Astrocyte (in vitro differentiated cells and primary cell): ENCODE results near the gene DAZL. TPM values are rescaled to one million over a fixed set of nuclear protein-coding genes. Genes with fewer than 3 reads are reported as not detected.

Experiments used
- DNase-seq: peaks from one replicate; pipeline ENCODE4 v3.0.0-alpha.2; 2010; ENCODE audit warnings: low read depth
- FAIRE-seq: peaks from 2 replicates; lab custom pipeline; 2011; peaks lifted over from hg19 to GRCh38; lab: Jason Lieb, UNC
- H2AFZ ChIP-seq: 2 replicates; pipeline ENCODE4 v1.6.0; 2012; ENCODE audit warnings: low read depth, low read length, inconsistent platforms
- H3K27ac ChIP-seq: 2 replicates; pipeline ENCODE4 v1.5.1; 2011; ENCODE audit warnings: low read depth, low read length, inconsistent platforms
- H3K27me3 ChIP-seq: 2 replicates; pipeline ENCODE4 v1.6.0; 2011; ENCODE audit warnings: low read length, inconsistent platforms; ENCODE audit not compliant: insufficient read depth
- H3K36me3 ChIP-seq: 2 replicates; pipeline ENCODE4 v1.5.1; 2011; ENCODE audit warnings: low read length, inconsistent platforms; ENCODE audit not compliant: insufficient read depth
- H3K4me1 ChIP-seq: 2 replicates; pipeline ENCODE4 v1.5.1; 2011; ENCODE audit warnings: low read length, inconsistent platforms; ENCODE audit not compliant: insufficient read depth
- H3K4me2 ChIP-seq: 2 replicates; pipeline ENCODE4 v1.6.0; 2012; ENCODE audit warnings: low read length, inconsistent platforms
- H3K4me3 ChIP-seq: 2 replicates; pipeline ENCODE4 v1.5.1; 2011; ENCODE audit warnings: low read depth, mild to moderate bottlenecking, low read length, inconsistent platforms; ENCODE audit not compliant: insufficient read depth
- H3K79me2 ChIP-seq: 2 replicates; pipeline ENCODE4 v1.6.0; 2012; ENCODE audit warnings: mild to moderate bottlenecking, low read length, inconsistent platforms; ENCODE audit not compliant: insufficient read depth
- H3K9ac ChIP-seq: 2 replicates; pipeline ENCODE4 v1.6.0; 2012; ENCODE audit warnings: mild to moderate bottlenecking, low read length, inconsistent platforms
- H3K9me3 ChIP-seq: 2 replicates; pipeline ENCODE4 v1.5.1; 2012; ENCODE audit warnings: low read depth, mild to moderate bottlenecking, low read length, inconsistent platforms; ENCODE audit not compliant: insufficient read depth
- H4K20me1 ChIP-seq: 2 replicates; pipeline ENCODE4 v1.6.0; 2012; ENCODE audit warnings: low read length, inconsistent platforms; ENCODE audit not compliant: insufficient read depth
- H3K27ac Mint-ChIP-seq: one replicate; pipeline ENCODE4 v1.8.0; 2021; ENCODE audit warnings: mild to moderate bottlenecking, mixed read lengths; ENCODE audit not compliant: unreplicated experiment
- H3K27me3 Mint-ChIP-seq: one replicate; pipeline ENCODE4 v1.8.0; 2021; ENCODE audit warnings: low read depth, mixed read lengths; ENCODE audit not compliant: unreplicated experiment
- H3K36me3 Mint-ChIP-seq: one replicate; pipeline ENCODE4 v1.8.0; 2021; ENCODE audit warnings: low read depth, mixed read lengths; ENCODE audit not compliant: unreplicated experiment
- H3K4me1 Mint-ChIP-seq: one replicate; pipeline ENCODE4 v1.8.0; 2021; ENCODE audit warnings: low read depth, mixed read lengths; ENCODE audit not compliant: unreplicated experiment
- H3K4me3 Mint-ChIP-seq: one replicate; pipeline ENCODE4 v1.8.0; 2021; ENCODE audit warnings: mild to moderate bottlenecking, moderate library complexity, mixed read lengths; ENCODE audit not compliant: unreplicated experiment
- H3K9me3 Mint-ChIP-seq: one replicate; pipeline ENCODE4 v1.8.0; 2021; ENCODE audit warnings: mild to moderate bottlenecking, mixed read lengths; ENCODE audit not compliant: unreplicated experiment
- CTCF ChIP-seq: IDR thresholded peaks from 2 replicates; pipeline ENCODE4 v1.5.1; 2011; ENCODE audit warnings: low read depth, mild to moderate bottlenecking, inconsistent platforms, low read length, moderate library complexity; ENCODE audit not compliant: insufficient read depth
- EZH2 ChIP-seq: IDR thresholded peaks from 2 replicates; pipeline ENCODE4 v1.6.1; 2012; ENCODE audit warnings: mild to moderate bottlenecking, low read length, inconsistent platforms; ENCODE audit not compliant: insufficient read depth
- total RNA-seq: library from RNA; stranded (reverse); gene quantifications from 2 replicates; pipeline ENCODE4 v1.2.1, GENCODE V29; 2021

DAZL gene
- total RNA-seq, 1 donor from 2014 or later = not detected

GRCh38 chr3:16584880-16585279, 20.3 kb downstream of the DAZL start:
- Histone ChIP-seq H3K27me3 (no peaks in the 10 kb centered on the region), H3K9ac (no peak overlapping the region), H3K27ac (no peak overlapping the region), H3K36me3 (no peaks in the 10 kb centered on the region), H3K4me2 (no peak overlapping the region), H3K4me1 (no peaks in the 10 kb centered on the region), H3K79me2 (no peaks in the 10 kb centered on the region), H4K20me1 (no peaks in the 10 kb centered on the region), H2AFZ (no peak overlapping the region), H3K9me3 (no peaks in the 10 kb centered on the region), H3K4me3 (no peak overlapping the region)
- Mint-ChIP-seq H3K4me1 (no peaks in the 10 kb centered on the region), H3K27me3 (no peaks in the 10 kb centered on the region), H3K36me3 (no peaks in the 10 kb centered on the region), H3K4me3 (no peak overlapping the region), H3K27ac (no peak overlapping the region), H3K9me3 (no peaks in the 10 kb centered on the region)
- FAIRE-seq (no peak), DNase-seq (no peak)
- TF ChIP-seq EZH2 = no peak
- no peak for TF ChIP-seq CTCF

DNA sequence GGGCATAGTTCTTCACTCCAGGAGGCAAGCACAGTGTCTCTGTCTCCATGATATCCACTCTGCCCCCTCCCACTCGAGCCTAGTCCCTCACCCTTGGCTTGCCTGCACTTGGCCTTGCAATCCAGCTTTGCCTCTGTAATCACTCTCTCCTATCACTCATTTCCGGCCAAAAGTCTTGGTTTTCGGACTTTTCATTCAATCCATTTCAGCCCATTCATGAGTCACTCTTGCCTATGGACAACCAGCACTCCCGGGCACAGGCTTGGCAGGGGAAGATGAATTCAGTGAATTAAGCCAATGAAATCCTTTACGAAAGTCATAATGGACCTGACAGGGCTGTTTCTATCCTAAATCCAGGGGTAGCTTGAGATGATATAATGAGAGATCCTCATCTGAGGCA, 21.7 kb downstream of the DAZL start:
- Mint-ChIP-seq H3K9me3 (no peaks in the 10 kb centered on the region), H3K36me3 (no peaks in the 10 kb centered on the region), H3K27ac (no peak overlapping the region), H3K4me3 (no peak overlapping the region), H3K27me3 (no peaks in the 10 kb centered on the region), H3K4me1 (no peaks in the 10 kb centered on the region)
- Histone ChIP-seq H3K27me3 (no peaks in the 10 kb centered on the region), H4K20me1 (no peaks in the 10 kb centered on the region), H3K4me3 (no peak overlapping the region), H3K4me2 (no peak overlapping the region), H3K9me3 (no peaks in the 10 kb centered on the region), H3K9ac (no peak overlapping the region), H3K27ac (no peak overlapping the region), H3K4me1 (no peaks in the 10 kb centered on the region), H3K36me3 (no peaks in the 10 kb centered on the region), H2AFZ (no peak overlapping the region), H3K79me2 (no peaks in the 10 kb centered on the region)
- DNase-seq (no peak), FAIRE-seq (no peak)
- no peak for TF ChIP-seq EZH2
- TF ChIP-seq CTCF = no peak

DNA sequence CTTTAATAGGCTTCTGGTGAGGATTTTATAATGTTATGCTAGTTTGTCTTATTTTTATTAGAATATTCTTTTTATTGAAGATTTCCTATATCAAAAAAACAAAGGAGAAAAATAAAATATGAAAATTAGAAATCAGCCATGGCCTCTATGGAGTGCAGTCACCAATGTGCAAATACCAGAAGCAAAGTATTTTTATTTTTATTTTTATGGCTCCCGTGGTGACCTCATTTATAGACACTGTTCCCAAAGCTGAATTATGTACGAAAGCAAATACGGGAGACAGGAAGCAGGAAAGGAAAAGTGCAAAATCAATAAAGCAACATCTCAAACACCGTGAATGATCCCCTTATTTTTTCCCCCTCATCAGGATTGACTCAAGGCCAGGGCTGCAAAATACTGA, 35.1 kb downstream of the DAZL start:
- Histone ChIP-seq H3K4me2 (no peak overlapping the region), H3K36me3 (no peaks in the 10 kb centered on the region), H3K4me3 (no peak overlapping the region), H3K27ac (no peak overlapping the region), H3K27me3 (no peaks in the 10 kb centered on the region), H2AFZ (no peak overlapping the region), H3K79me2 (no peaks in the 10 kb centered on the region), H4K20me1 (no peaks in the 10 kb centered on the region), H3K9ac (no peak overlapping the region), H3K4me1 (no peaks in the 10 kb centered on the region), H3K9me3 (no peaks in the 10 kb centered on the region)
- TF ChIP-seq EZH2 (no peak), CTCF (no peak)
- Mint-ChIP-seq H3K4me1 (no peaks in the 10 kb centered on the region), H3K9me3 (no peaks in the 10 kb centered on the region), H3K27me3 (peaks cover 5% of the 10 kb centered on the region), H3K4me3 (no peak overlapping the region), H3K36me3 (no peaks in the 10 kb centered on the region), H3K27ac (no peak overlapping the region)
- FAIRE-seq = no peak
- DNase-seq = no peak
